ENCODE data around the gene PHF21A. TPM values are rescaled to one million over a fixed set of nuclear protein-coding genes. Genes with fewer than 3 reads are reported as not detected.
A peak's percentile ranks its signal among the peaks of the same experiment; 100 is the strongest.

Gene PHF21A
- total and polyA plus RNA-seq, 2 of the 13 experiments (the other 11 are each of a cell fraction or from before 2014, with no cell fraction given), result 4.1 to 34.6 TPM

GRCh38 chr11:46149342-46149741 lies 28.1 kb upstream of the PHF21A start:
- no peak overlapping the region for H2AFZ ChIP-seq (ENCODE audit: low read length)
- H3K79me2 ChIP-seq (ENCODE audit: insufficient read depth, low read length), result no peaks in the 10 kb centered on the region
- CTCF ChIA-PET (ENCODE audit: low intra/inter-chr PET ratio, low total read pairs), result no interaction called here
- H3K4me2 ChIP-seq (ENCODE audit: low read depth, low read length), result no peak overlapping the region
- intact Hi-C loops (cut with micrococcal nuclease; ENCODE audit: unreplicated experiment), result no loop called here
- H3K4me1 ChIP-seq (ENCODE audit: insufficient read depth, low read length), result no peaks in the 10 kb centered on the region
- in situ Hi-C loops (cut with HindIII; ENCODE audit: extremely low pct_ligation_motif_present, low pct_unique_long_range_greater_than_20kb), result no loop called here
- no peaks in the 10 kb centered on the region for H3K9me3 ChIP-seq (ENCODE audit: low read length)
- FAIRE-seq (no peak), DNase-seq (ENCODE audit: low spot score) (no peak), ATAC-seq (peak; percentile 47; the same call in 2 of the 3 replicates)
- peaks cover 3 to 5% of the 10 kb centered on the region in 2 experiments; a peak in 1 of 5 replicates for H3K27me3 ChIP-seq (ENCODE audit: control insufficient read depth in 1 of 2, insufficient read depth in 2 of 2, low read length in 2 of 2)
- no peak overlapping the region for H3K9ac ChIP-seq (ENCODE audit: insufficient read depth, low read depth, low read length)
- H3K27ac ChIP-seq (ENCODE audit: extremely low read length, insufficient read depth, low read length), result no peak overlapping the region
- POLR2A ChIA-PET, result no interaction called here
- 3% methylated on average over 3 of the region's 11 CpGs for WGBS (ENCODE audit: low lambda C conversion rate)
- BruUV-seq (replicated peaks), result no TSS peak
- no peaks in the 10 kb centered on the region for H3K36me3 ChIP-seq (replicated peaks in 1 of 2; ENCODE audit: control insufficient read depth in 1 of 2, insufficient read depth in 2 of 2, low read length in 2 of 2)
- H4K20me1 ChIP-seq (ENCODE audit: insufficient read depth, low read length), result no peaks in the 10 kb centered on the region
- H3K4me3 ChIP-seq (replicated peaks in 1 of 3; ENCODE audit: insufficient read depth in 1 of 3, low read depth in 2 of 3, low read length in 3 of 3), result no peak overlapping the region
- no peak for TF ChIP-seq ZBTB26 (CRISPR knock-in tag; IDR thresholded peaks at IDR 0.05; ENCODE audit: borderline replicate concordance)
- no peak for TF ChIP-seq SRSF9 (IDR thresholded peaks at IDR 0.05; ENCODE audit: borderline replicate concordance, insufficient read depth, low read depth, low read length, poor library complexity, severe bottlenecking)
- no peak for TF ChIP-seq CHD2 (IDR thresholded peaks at IDR 0.05; ENCODE audit: low read depth, low read length)
- no peak for TF ChIP-seq ZNF724P (CRISPR knock-in tag; IDR thresholded peaks at IDR 0.05; ENCODE audit: borderline replicate concordance)
- no peak for TF ChIP-seq ZNF350 (CRISPR knock-in tag; IDR thresholded peaks at IDR 0.05; ENCODE audit: borderline replicate concordance, low read depth)
- no peak for TF ChIP-seq ZNF674 (CRISPR knock-in tag; IDR thresholded peaks at IDR 0.05; ENCODE audit: low read depth)
- TF ChIP-seq AFF4 (CRISPR knock-in tag; IDR thresholded peaks at IDR 0.05), result no peak
- no peak for TF ChIP-seq KDM1A (CRISPR knock-in tag; IDR thresholded peaks at IDR 0.05)
- TF ChIP-seq POGZ (CRISPR knock-in tag; IDR thresholded peaks at IDR 0.05), result no peak
- TF ChIP-seq SALL2 (CRISPR knock-in tag; IDR thresholded peaks at IDR 0.05), result no peak
- TF ChIP-seq DPF2 (CRISPR knock-in tag; IDR thresholded peaks at IDR 0.05; ENCODE audit: borderline replicate concordance, low read depth), result no peak
- no peak for TF ChIP-seq CBX2 (IDR thresholded peaks at IDR 0.05; ENCODE audit: low read depth, low read length)
- TF ChIP-seq CBX2 (CRISPR knock-in tag; IDR thresholded peaks at IDR 0.05; ENCODE audit: low read depth), result no peak
- TF ChIP-seq ZNF772 (CRISPR knock-in tag; IDR thresholded peaks at IDR 0.05), result no peak
- TF ChIP-seq ZNF768 (CRISPR knock-in tag; IDR thresholded peaks at IDR 0.05), result no peak
- TF ChIP-seq ZNF101 (CRISPR knock-in tag; IDR thresholded peaks at IDR 0.05; ENCODE audit: borderline replicate concordance, low read depth), result no peak
